ENCODE data around the gene SHLD2.
"Not testable (repeated sequence)": the region's sequence is repeated elsewhere in the genome, so short reads cannot be mapped to it uniquely, and the experiment has no call there.

SHLD2 gene

DNA sequence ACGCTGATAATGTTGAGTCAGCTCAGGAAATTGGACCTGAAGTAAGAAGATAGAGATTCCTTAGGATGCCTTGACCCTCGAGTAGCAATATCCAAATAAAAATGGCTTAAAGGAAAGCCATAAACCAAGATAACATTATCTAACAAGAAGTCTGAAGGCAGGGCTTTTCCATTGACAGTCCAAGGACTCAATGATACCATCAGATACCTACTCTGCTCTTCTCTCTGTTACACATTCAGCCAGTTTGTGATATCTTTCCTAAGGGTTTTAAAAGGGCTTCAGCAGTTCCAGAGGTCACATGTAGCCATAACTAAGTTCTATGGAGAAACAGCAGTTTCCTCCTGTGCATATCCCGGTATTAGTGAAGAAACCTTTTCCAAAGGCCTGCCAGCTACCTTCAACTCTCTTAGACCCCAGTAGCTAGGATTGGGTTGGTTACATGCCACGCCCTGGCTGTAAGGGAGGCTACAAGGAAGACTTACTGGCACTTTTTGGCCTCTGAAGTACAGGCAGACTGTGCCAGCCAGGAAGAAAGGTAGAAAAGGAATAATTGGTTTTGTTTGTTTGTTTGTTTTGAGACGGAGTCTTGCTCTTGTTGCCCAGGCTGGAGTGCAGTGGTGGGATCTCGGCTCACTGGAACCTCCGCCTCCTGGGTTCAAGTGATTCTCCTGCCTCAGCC lies 10.6 kb downstream of the SHLD2 start:
- no peak overlapping the region for H3K4me3 ChIP-seq
- no peak for TF ChIP-seq CTCF (IDR thresholded peaks at IDR 0.05)

GRCh38 chr10:87118122-87118521 lies 23.1 kb downstream of the SHLD2 start:
- H3K27ac ChIP-seq; H3K4me3 ChIP-seq; DNase-seq (ENCODE audit: low spot score): not testable (repeated sequence)

More for the DNA sequence above, 10.6 kb downstream of the SHLD2 start:
- DNase-seq (ENCODE audit: low spot score), result no peak
- H3K27ac ChIP-seq, result no peak overlapping the region

GRCh38 chr10:87119029-87119428 lies 24.0 kb downstream of the SHLD2 start:
- H3K4me3 ChIP-seq; H3K27ac ChIP-seq; DNase-seq (ENCODE audit: low spot score): not testable (repeated sequence)

- H3K27ac ChIP-seq; H3K4me3 ChIP-seq; DNase-seq (ENCODE audit: low spot score): not testable (repeated sequence)
Measured at GRCh38 chr10:87123351-87123750, 28.3 kb downstream of the SHLD2 start.

DNA sequence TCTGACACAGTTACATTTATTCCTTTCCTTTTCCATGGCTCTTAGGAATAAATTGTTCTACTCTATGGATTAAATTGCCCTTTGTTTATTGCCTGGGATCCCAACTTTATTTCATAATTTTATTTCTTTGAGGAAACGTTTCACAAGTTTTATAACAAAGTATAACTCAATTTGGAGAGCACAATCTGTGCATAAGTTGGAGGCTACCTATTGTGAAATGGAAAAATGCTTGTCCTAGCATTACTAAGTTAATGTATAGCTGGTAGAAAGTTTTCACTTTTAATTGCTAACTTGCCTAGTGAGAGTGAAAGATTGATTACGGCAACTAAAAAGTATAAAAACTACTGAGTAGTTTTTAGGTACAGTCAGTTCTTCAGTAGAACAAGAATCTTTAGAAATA lies 32.0 kb downstream of the SHLD2 start:
- H3K27ac ChIP-seq; DNase-seq (ENCODE audit: low spot score); H3K4me3 ChIP-seq: not testable (repeated sequence)

- not testable (repeated sequence) for DNase-seq (ENCODE audit: low spot score); H3K4me3 ChIP-seq; H3K27ac ChIP-seq
Measured at GRCh38 chr10:87127607-87128156, 32.7 kb downstream of the SHLD2 start.

DNA sequence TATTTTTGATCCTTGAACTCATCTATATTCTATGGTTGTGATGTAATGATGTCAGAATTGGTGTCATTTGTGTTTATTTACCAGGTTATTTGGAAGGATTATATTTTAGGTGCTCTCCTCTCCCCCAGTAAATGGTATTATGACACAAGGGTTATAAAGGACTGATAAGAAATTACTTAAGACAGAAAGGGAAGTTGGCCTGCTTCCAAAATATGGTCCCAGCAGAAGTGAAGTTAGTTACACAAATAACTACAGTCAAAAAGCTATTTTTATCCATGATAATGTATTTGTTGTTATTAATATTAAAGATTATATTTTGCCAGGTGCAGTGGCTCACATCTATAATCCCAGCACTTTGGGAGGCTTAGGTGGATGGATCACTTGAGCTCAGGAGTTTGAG lies 37.2 kb downstream of the SHLD2 start:
- not testable (repeated sequence) for DNase-seq (ENCODE audit: low spot score); H3K4me3 ChIP-seq; H3K27ac ChIP-seq

DNA sequence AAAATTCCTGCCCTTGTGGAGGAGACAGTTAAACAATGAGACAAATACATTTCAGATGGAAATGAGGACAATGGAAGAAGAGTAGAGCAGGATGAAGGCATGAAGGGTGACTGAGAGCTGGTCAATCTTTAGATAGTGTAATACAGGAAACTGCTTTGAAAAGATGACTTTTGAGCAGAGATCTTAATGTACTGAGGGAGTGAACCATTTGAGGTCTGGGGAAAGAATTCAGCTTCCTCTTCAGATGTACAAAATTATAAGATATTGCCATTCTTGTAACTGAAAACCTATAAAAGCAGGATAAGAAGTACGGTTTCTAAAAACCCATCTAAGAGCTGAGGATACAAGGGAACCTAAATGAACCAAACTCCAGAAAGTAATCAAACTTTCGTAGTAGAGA lies 38.9 kb downstream of the SHLD2 start:
- H3K27ac ChIP-seq; H3K4me3 ChIP-seq; DNase-seq (ENCODE audit: low spot score): not testable (repeated sequence)

- not testable (repeated sequence) for H3K27ac ChIP-seq; DNase-seq (ENCODE audit: low spot score); H3K4me3 ChIP-seq
Measured at GRCh38 chr10:87134440-87134839, 39.4 kb downstream of the SHLD2 start.

GRCh38 chr10:87137478-87137877 lies 42.5 kb downstream of the SHLD2 start:
- H3K4me3 ChIP-seq; DNase-seq (ENCODE audit: low spot score); H3K27ac ChIP-seq: not testable (repeated sequence)

GRCh38 chr10:87142230-87143108 lies 47.5 kb downstream of the SHLD2 start:
- DNase-seq (ENCODE audit: low spot score); H3K4me3 ChIP-seq: not testable (repeated sequence)
- peak overlapping the region in 1 of 2 donors; percentile 31 for H3K27ac ChIP-seq

- H3K4me3 ChIP-seq, result not testable (repeated sequence)
- H3K27ac ChIP-seq, result peak overlapping the region in 1 of 2 donors; percentile 31
Measured at GRCh38 chr10:87143109-87143418, 48.1 kb downstream of the SHLD2 start.

DNA sequence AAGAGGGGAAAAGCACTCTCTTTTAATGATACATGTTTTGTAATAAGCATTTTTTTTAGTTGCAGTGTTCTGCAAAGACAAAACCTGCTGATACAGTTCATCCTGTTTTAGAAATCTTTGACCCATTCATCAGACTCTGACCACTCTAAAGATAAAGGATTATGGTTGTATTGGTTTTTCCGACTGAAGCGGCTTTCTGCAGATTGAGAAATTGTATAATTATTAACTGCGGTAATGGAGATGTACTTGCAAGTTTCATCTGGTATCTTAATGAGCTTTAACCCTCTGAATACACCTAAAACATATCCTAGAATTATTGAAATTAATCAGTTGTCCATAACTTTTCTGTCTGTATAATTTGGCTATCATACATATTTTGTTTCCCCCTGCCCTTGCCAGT lies 50.6 kb downstream of the SHLD2 start:
- not testable (repeated sequence) for H3K27ac ChIP-seq; DNase-seq (ENCODE audit: low spot score); H3K4me3 ChIP-seq

More at GRCh38 chr10:87143109-87143418, 48.1 kb downstream of the SHLD2 start:
- not testable (repeated sequence) for DNase-seq (ENCODE audit: low spot score)

DNA sequence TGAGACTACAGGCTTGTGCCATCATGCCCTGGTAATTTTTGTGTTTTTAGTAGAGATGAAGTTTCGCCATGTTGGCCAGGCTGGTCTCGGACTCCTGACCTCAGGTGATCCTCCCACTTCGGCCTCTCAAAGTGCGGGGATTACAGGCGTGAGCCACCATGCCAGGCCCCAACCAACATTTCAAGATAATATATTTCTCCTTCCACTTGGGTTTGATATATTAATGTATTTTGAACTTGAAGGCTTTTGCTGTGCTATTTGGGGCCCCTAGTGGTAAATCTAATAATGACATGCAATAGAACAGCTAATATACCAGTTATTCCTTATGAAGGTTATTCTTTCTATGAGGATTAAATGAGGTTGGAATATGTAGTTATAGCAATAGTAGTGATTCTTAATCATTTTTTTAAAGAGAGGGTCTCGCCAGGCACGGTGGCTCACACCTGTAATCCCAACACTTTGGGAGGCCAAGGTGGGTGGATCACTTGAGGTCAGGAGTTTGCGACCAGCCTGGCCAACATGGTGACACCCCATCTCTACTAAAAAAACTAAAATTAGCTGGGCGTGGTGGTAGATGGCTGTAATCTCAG lies 54.1 kb downstream of the SHLD2 start:
- DNase-seq (ENCODE audit: low spot score); H3K4me3 ChIP-seq; H3K27ac ChIP-seq: not testable (repeated sequence)

DNA sequence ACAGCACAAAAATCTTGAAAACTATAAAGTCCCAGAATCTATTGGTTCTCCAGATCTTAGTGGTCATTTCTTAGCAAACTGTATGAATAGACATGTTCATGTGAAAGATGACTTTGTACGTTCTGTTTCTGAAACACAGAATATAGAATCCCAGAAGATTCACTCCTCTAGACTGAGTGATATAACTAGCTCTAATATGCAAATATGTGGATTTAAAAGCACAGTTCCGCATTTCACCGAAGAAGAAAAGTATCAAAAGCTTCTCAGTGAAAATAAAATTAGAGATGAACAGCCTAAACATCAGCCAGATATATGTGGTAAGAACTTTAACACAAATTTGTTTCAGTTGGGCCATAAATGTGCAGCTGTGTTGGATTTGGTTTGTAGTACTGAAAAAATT lies 56.5 kb downstream of the SHLD2 start:
- not testable (repeated sequence) for DNase-seq (ENCODE audit: low spot score); H3K4me3 ChIP-seq; H3K27ac ChIP-seq

GRCh38 chr10:87156841-87157240 lies 61.8 kb downstream of the SHLD2 start:
- H3K4me3 ChIP-seq; DNase-seq (ENCODE audit: low spot score); H3K27ac ChIP-seq: not testable (repeated sequence)

DNA sequence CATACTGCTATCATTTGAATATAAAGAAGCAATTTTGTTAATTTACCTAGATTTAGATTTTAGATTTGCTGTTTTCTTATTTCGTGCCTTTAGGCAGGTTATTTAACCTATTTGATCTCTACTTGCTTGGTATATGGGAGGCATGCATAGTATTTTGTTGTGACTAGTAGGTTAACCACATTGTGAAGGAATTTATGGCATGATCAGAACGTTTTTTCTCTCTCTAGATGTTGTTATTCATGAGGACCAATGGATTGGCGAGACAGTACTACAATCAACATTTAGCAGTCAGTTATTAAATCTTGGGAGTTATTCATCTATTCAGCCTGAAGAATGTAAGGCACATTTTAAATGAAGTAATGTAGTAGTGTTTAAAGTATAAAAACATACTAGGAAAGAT lies 62.8 kb downstream of the SHLD2 start:
- H3K4me3 ChIP-seq; DNase-seq (ENCODE audit: low spot score); H3K27ac ChIP-seq: not testable (repeated sequence)

GRCh38 chr10:87162703-87163293 lies 67.8 kb downstream of the SHLD2 start:
- not testable (repeated sequence) for H3K27ac ChIP-seq; DNase-seq (ENCODE audit: low spot score); H3K4me3 ChIP-seq

Measured in coronary artery (tissue), 2 donors.